HepG2 (cell line): ENCODE data around the gene ABCA4. TPM values are rescaled to one million over a fixed set of nuclear protein-coding genes. Genes with fewer than 3 reads are reported as not detected.
A peak's percentile ranks its signal among the peaks of the same experiment; 100 is the strongest.

Experiments used
- EEA1 ChIP-seq: sonication (generic); formaldehyde crosslinking; IDR thresholded peaks from 2 replicates; pipeline ENCODE4 v1.5.1; 2020; ENCODE audit warnings: mild to moderate bottlenecking, missing genetic modification reagents, borderline replicate concordance
- KLF13 ChIP-seq: sonication (generic); formaldehyde crosslinking; IDR thresholded peaks from 2 replicates; pipeline ENCODE4 v1.4.0; 2020; ENCODE audit warnings: mild to moderate bottlenecking, missing genetic modification reagents
- NPAS2 ChIP-seq: sonication (generic); formaldehyde crosslinking; IDR thresholded peaks from 2 replicates; pipeline ENCODE4 v1.8.0; 2022; ENCODE audit warnings: mild to moderate bottlenecking, missing genetic modification reagents, borderline replicate concordance
- PAX8 ChIP-seq: sonication (generic); formaldehyde crosslinking; IDR thresholded peaks from 2 replicates; pipeline ENCODE4 v1.8.0; 2022; ENCODE audit warnings: mild to moderate bottlenecking, missing genetic modification reagents, borderline replicate concordance
- PCBP1 ChIP-seq: fragments of 200-400 bp; formaldehyde crosslinking; IDR thresholded peaks from 2 replicates; pipeline ENCODE4 v1.6.1; 2017; ENCODE audit warnings: mild to moderate bottlenecking, low read depth, low read length, borderline replicate concordance
- RARA ChIP-seq: IDR thresholded peaks from 2 replicates; pipeline ENCODE4 v1.6.1; 2016; ENCODE audit warnings: missing genetic modification reagents, missing compliant biosample characterization
- XRCC5 ChIP-seq: fragments of 200-400 bp; formaldehyde crosslinking; optimal IDR thresholded peaks from 2 replicates; pipeline ENCODE3; 2017; ENCODE audit warnings: mild to moderate bottlenecking, low read length
- ZNF367 ChIP-seq: sonication (generic); formaldehyde crosslinking; IDR thresholded peaks from 2 replicates; pipeline ENCODE4 v1.4.0; 2020; ENCODE audit warnings: missing genetic modification reagents, borderline replicate concordance
- ZSCAN25 ChIP-seq: sonication (generic); formaldehyde crosslinking; IDR thresholded peaks from 2 replicates; pipeline ENCODE4 v1.8.0; 2022; ENCODE audit warnings: mild to moderate bottlenecking, missing genetic modification reagents
- polyA plus RNA-seq, 8 experiments: library from polyadenylated mRNA; depleted of rRNA in 3 of 8; stranded (reverse) in 7 of 8; unstranded in 1 of 8; fragments of >200 nt; fragmentation: Illumina TruSeq in 4 of 8; extraction: Trizol in 4 of 8; gene quantifications; 2 replicates each; pipeline versions ENCODE4 v1.2.1 to v1.2.3, GENCODE V29; 2011 to 2016; ENCODE audit warnings: low read depth in 4 of 8, missing spikeins in 1 of 8, mixed read lengths in 1 of 8; ENCODE audit not compliant: insufficient read depth in 1 of 8
- total RNA-seq, 5 experiments: library from RNA; depleted of rRNA; stranded (reverse); fragments of >200 nt; fragmentation: Illumina TruSeq; extraction: Trizol; gene quantifications; 2 replicates each; pipeline ENCODE4 v1.2.3, GENCODE V29; 2016; ENCODE audit warnings: low read depth in 1 of 5
- TF ChIP-seq, protein P1 (sequence below): sonication (generic); formaldehyde crosslinking; IDR thresholded peaks from 2 replicates; pipeline ENCODE4 v1.4.0; 2020; ENCODE audit warnings: mild to moderate bottlenecking, missing genetic modification reagents, borderline replicate concordance
- TF ChIP-seq, protein P2 (sequence below): sonication (generic); formaldehyde crosslinking; IDR thresholded peaks from 2 replicates; pipeline ENCODE4 v1.4.0; 2020; ENCODE audit warnings: low read depth, missing genetic modification reagents
- TF ChIP-seq, protein P3 (sequence below): sonication (generic); formaldehyde crosslinking; IDR thresholded peaks from 2 replicates; pipeline ENCODE4 v1.5.0; 2020; ENCODE audit warnings: missing genetic modification reagents
- TF ChIP-seq, protein P4 (sequence below): sonication (generic); formaldehyde crosslinking; IDR thresholded peaks from 2 replicates; pipeline ENCODE4 v1.4.0; 2020; ENCODE audit warnings: missing genetic modification reagents

ABCA4 gene
- total and polyA plus RNA-seq, 2 of the 13 experiments (the other 11 are each of a cell fraction or from before 2014, with no cell fraction given): 0.24 to 0.67 TPM

DNA sequence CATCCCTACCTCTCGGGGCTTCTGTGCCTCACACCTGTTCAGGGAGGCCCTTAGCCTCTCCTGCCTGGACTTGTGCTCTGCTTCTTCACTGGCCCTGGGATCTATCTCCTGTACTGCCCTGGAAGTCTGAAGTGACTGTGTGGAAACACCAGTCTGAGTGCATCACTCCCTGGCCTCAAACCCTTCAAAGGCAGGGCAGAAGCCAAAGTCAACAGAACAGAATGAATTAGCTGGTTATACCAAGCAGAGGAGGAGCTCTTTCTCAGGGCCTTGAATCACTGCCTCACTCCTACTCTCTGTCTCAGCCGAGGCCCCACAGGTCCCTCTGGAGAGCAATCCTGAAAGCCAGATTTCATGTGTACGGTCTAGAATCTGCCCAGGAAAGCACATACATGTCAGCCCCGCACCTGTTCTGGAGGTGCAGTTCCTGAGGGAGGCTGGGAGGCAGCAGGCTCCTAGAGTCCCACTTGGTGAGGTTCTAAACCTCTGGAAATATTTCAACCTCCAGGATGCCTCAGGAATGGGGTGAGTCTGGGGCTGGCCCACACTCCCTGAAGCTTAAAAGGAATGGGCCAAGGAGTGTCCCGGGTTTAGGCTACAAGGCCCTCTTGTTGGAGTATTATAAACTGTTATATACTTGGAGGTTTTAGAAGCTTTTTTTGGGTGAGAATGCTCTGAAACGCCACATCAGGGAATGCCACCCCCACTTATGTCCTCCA, 98.3 kb downstream of the ABCA4 start (continued):
- TF ChIP-seq, protein P1, sequence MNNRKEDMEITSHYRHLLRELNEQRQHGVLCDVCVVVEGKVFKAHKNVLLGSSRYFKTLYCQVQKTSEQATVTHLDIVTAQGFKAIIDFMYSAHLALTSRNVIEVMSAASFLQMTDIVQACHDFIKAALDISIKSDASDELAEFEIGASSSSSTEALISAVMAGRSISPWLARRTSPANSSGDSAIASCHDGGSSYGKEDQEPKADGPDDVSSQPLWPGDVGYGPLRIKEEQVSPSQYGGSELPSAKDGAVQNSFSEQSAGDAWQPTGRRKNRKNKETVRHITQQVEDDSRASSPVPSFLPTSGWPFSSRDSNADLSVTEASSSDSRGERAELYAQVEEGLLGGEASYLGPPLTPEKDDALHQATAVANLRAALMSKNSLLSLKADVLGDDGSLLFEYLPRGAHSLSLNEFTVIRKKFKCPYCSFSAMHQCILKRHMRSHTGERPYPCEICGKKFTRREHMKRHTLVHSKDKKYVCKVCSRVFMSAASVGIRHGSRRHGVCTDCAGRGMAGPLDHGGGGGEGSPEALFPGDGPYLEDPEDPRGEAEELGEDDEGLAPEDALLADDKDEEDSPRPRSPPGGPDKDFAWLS (CRISPR knock-in tag): no peak
- TF ChIP-seq NPAS2 (CRISPR knock-in tag) (no peak), ZNF367 (no peak), EEA1 (CRISPR knock-in tag) (no peak), ZSCAN25 (peak; percentile 59; the same call in 1 of the 2 replicates), RARA (0 out of 2 replicates have a peak, but pooled peaks have one; percentile 13), XRCC5 (no peak), PAX8 (CRISPR knock-in tag) (no peak), KLF13 (CRISPR knock-in tag) (no peak), PCBP1 (no peak)
- TF ChIP-seq, protein P2, sequence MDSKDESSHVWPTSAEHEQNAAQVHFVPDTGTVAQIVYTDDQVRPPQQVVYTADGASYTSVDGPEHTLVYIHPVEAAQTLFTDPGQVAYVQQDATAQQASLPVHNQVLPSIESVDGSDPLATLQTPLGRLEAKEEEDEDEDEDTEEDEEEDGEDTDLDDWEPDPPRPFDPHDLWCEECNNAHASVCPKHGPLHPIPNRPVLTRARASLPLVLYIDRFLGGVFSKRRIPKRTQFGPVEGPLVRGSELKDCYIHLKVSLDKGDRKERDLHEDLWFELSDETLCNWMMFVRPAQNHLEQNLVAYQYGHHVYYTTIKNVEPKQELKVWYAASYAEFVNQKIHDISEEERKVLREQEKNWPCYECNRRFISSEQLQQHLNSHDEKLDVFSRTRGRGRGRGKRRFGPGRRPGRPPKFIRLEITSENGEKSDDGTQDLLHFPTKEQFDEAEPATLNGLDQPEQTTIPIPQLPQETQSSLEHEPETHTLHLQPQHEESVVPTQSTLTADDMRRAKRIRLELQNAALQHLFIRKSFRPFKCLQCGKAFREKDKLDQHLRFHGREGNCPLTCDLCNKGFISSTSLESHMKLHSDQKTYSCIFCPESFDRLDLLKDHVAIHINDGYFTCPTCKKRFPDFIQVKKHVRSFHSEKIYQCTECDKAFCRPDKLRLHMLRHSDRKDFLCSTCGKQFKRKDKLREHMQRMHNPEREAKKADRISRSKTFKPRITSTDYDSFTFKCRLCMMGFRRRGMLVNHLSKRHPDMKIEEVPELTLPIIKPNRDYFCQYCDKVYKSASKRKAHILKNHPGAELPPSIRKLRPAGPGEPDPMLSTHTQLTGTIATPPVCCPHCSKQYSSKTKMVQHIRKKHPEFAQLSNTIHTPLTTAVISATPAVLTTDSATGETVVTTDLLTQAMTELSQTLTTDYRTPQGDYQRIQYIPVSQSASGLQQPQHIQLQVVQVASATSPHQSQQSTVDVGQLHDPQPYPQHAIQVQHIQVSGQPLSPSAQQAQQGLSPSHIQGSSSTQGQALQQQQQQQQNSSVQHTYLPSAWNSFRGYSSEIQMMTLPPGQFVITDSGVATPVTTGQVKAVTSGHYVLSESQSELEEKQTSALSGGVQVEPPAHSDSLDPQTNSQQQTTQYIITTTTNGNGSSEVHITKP (CRISPR knock-in tag): no peak
- TF ChIP-seq, protein P3, sequence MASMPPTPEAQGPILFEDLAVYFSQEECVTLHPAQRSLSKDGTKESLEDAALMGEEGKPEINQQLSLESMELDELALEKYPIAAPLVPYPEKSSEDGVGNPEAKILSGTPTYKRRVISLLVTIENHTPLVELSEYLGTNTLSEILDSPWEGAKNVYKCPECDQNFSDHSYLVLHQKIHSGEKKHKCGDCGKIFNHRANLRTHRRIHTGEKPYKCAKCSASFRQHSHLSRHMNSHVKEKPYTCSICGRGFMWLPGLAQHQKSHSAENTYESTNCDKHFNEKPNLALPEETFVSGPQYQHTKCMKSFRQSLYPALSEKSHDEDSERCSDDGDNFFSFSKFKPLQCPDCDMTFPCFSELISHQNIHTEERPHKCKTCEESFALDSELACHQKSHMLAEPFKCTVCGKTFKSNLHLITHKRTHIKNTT (CRISPR knock-in tag): no peak
- TF ChIP-seq, protein P4, sequence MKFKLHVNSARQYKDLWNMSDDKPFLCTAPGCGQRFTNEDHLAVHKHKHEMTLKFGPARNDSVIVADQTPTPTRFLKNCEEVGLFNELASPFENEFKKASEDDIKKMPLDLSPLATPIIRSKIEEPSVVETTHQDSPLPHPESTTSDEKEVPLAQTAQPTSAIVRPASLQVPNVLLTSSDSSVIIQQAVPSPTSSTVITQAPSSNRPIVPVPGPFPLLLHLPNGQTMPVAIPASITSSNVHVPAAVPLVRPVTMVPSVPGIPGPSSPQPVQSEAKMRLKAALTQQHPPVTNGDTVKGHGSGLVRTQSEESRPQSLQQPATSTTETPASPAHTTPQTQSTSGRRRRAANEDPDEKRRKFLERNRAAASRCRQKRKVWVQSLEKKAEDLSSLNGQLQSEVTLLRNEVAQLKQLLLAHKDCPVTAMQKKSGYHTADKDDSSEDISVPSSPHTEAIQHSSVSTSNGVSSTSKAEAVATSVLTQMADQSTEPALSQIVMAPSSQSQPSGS (CRISPR knock-in tag): no peak
